Calu3 (cell line): ENCODE measurements around the gene NTNG2. TPM values are rescaled to one million over a fixed set of nuclear protein-coding genes. Genes with fewer than 3 reads are reported as not detected.

ENCODE experiments used
- BruUV-seq: library from RNA; stranded (reverse); fragments of 400-500 nt; replicated peaks from 2 replicates; lab custom pipeline; 2021; lab: Mats Ljungman, UMichigan
- CTCF ChIA-PET: fragments of 300-600 bp; sonication (Branson Sonifier 250); formaldehyde crosslinking; loops from one replicate; lab custom pipeline; 2022; ENCODE audit warnings: antibody characterized with exemption; lab: Charles Lee
- DNase-seq: peaks from one replicate; pipeline ENCODE4 v3.0.0; 2022
- H3K27ac Mint-ChIP-seq: one replicate; pipeline ENCODE4 v1.8.0; 2022; ENCODE audit warnings: mixed read lengths; ENCODE audit not compliant: unreplicated experiment
- H3K27me3 Mint-ChIP-seq: one replicate; pipeline ENCODE4 v1.8.0; 2022; ENCODE audit warnings: mixed read lengths; ENCODE audit not compliant: unreplicated experiment
- H3K36me3 Mint-ChIP-seq: one replicate; pipeline ENCODE4 v1.8.0; 2022; ENCODE audit warnings: mild to moderate bottlenecking, moderate library complexity, mixed read lengths; ENCODE audit not compliant: insufficient read depth, unreplicated experiment
- H3K4me1 Mint-ChIP-seq: one replicate; pipeline ENCODE4 v1.8.0; 2022; ENCODE audit warnings: mild to moderate bottlenecking, low read depth, mixed read lengths; ENCODE audit not compliant: unreplicated experiment
- H3K4me3 Mint-ChIP-seq: one replicate; pipeline ENCODE4 v1.8.0; 2022; ENCODE audit warnings: mild to moderate bottlenecking, low read depth, moderate library complexity, mixed read lengths; ENCODE audit not compliant: unreplicated experiment
- H3K9me3 Mint-ChIP-seq: one replicate; pipeline ENCODE4 v1.8.0; 2022; ENCODE audit warnings: low read depth, mixed read lengths; ENCODE audit not compliant: unreplicated experiment
- CTCF ChIP-seq: fragments of 200-600 bp; IDR thresholded peaks from one replicate; pipeline ENCODE4 v1.8.0; 2022; ENCODE audit warnings: antibody characterized with exemption; ENCODE audit not compliant: unreplicated experiment
- intact Hi-C: fragments of 100-400 bp; cut with micrococcal nuclease; formaldehyde crosslinking; loops from one replicate; pipeline ENCODE4 v1.10.0; 2022; ENCODE audit not compliant: unreplicated experiment
- total RNA-seq: library from RNA; stranded (reverse); gene quantifications from 2 replicates; pipeline ENCODE4 v1.2.3, GENCODE V29; 2022

NTNG2 gene
- total RNA-seq, 1 experiment from 2014 or later: not detected

- TF ChIP-seq CTCF: no peak
- H3K9me3 Mint-ChIP-seq: no peaks in the 10 kb centered on the region
- CTCF ChIA-PET: no interaction called here
- no TSS peak for BruUV-seq
- peaks cover 37% of the 10 kb centered on the region for H3K27me3 Mint-ChIP-seq
- no peak overlapping the region for H3K27ac Mint-ChIP-seq
- H3K36me3 Mint-ChIP-seq: no peaks in the 10 kb centered on the region
- no peak overlapping the region for H3K4me3 Mint-ChIP-seq
- DNase-seq: no peak
- intact Hi-C loops: no loop called here
- no peaks in the 10 kb centered on the region for H3K4me1 Mint-ChIP-seq
Measured at GRCh38 chr9:132193227-132194124, 31.6 kb downstream of the NTNG2 start.

GRCh38 chr9:132194508-132194907 lies 32.6 kb downstream of the NTNG2 start:
- Mint-ChIP-seq H3K9me3 (no peaks in the 10 kb centered on the region), H3K27ac (no peak overlapping the region), H3K36me3 (no peaks in the 10 kb centered on the region), H3K27me3 (peaks cover 47% of the 10 kb centered on the region), H3K4me1 (no peaks in the 10 kb centered on the region), H3K4me3 (no peak overlapping the region)
- intact Hi-C loops: no loop called here
- CTCF ChIA-PET: no interaction called here
- no peak for TF ChIP-seq CTCF
- DNase-seq: no peak
- BruUV-seq: no TSS peak

- Mint-ChIP-seq H3K9me3 (no peaks in the 10 kb centered on the region), H3K27ac (no peak overlapping the region), H3K4me1 (no peaks in the 10 kb centered on the region), H3K27me3 (peaks cover 54% of the 10 kb centered on the region), H3K4me3 (no peak overlapping the region), H3K36me3 (no peaks in the 10 kb centered on the region)
- no TSS peak for BruUV-seq
- no peak for TF ChIP-seq CTCF
- intact Hi-C loops: no loop called here
- CTCF ChIA-PET: no interaction called here
- DNase-seq: no peak
Measured at GRCh38 chr9:132197315-132197714, 35.5 kb downstream of the NTNG2 start.

- Mint-ChIP-seq H3K27me3 (peaks cover 54% of the 10 kb centered on the region), H3K4me1 (no peaks in the 10 kb centered on the region), H3K4me3 (no peak overlapping the region), H3K36me3 (no peaks in the 10 kb centered on the region), H3K9me3 (no peaks in the 10 kb centered on the region), H3K27ac (no peak overlapping the region)
- no peak for TF ChIP-seq CTCF
- no TSS peak for BruUV-seq
- CTCF ChIA-PET: no interaction called here
- intact Hi-C loops: no loop called here
- DNase-seq: no peak
Measured at GRCh38 chr9:132197856-132198550, 36.1 kb downstream of the NTNG2 start.
